ENCODE data around the gene STXBP5. TPM values are rescaled to one million over a fixed set of nuclear protein-coding genes. Genes with fewer than 3 reads are reported as not detected.

Gene STXBP5
- total and polyA plus RNA-seq, 9 donors, result 3.3 to 15.4 (median 10.4) TPM

DNA sequence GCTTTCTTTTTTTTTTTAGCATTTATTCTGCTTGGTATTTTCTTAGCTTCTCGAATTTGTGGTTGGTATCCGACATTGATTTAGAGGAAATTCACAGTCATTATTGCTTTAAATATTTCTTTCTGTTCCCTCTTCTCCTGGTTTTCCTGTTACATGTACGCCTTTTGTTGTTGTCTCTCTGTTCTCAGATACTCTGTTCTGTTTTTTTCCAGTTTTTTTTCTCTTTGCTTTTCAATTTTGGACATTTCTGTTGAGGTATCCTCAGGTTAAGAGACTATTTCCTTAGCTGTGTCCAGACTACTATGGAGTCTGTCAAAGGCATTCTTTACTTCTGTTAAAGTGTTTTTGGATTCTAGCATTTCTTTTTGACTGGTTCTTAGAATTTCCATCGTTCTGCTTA lies 17.5 kb downstream of the STXBP5 start:
- H3K4me1 ChIP-seq (ENCODE audit: insufficient read depth), result peaks cover 3% of the 10 kb centered on the region
- DNase-seq, result no peak
- intact Hi-C loops (cut with DNase I), result no loop called here
- no peaks in the 10 kb centered on the region for H3K27me3 ChIP-seq
- WGBS, 3 donors, result 75 to 83% (median 77%) methylated on average over 4 of the region's 4 CpGs
- TF ChIP-seq EP300 (IDR thresholded peaks at IDR 0.05), result no peak
- TF ChIP-seq, protein P1, sequence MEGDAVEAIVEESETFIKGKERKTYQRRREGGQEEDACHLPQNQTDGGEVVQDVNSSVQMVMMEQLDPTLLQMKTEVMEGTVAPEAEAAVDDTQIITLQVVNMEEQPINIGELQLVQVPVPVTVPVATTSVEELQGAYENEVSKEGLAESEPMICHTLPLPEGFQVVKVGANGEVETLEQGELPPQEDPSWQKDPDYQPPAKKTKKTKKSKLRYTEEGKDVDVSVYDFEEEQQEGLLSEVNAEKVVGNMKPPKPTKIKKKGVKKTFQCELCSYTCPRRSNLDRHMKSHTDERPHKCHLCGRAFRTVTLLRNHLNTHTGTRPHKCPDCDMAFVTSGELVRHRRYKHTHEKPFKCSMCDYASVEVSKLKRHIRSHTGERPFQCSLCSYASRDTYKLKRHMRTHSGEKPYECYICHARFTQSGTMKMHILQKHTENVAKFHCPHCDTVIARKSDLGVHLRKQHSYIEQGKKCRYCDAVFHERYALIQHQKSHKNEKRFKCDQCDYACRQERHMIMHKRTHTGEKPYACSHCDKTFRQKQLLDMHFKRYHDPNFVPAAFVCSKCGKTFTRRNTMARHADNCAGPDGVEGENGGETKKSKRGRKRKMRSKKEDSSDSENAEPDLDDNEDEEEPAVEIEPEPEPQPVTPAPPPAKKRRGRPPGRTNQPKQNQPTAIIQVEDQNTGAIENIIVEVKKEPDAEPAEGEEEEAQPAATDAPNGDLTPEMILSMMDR (IDR thresholded peaks at IDR 0.05), result no peak
- no peak for TF ChIP-seq POLR2A (IDR thresholded peaks at IDR 0.05)
- H3K9me3 ChIP-seq, result no peaks in the 10 kb centered on the region
- no peak overlapping the region for H3K27ac ChIP-seq
- H3K4me3 ChIP-seq, result no peak overlapping the region
- no peaks in the 10 kb centered on the region for H3K36me3 ChIP-seq

DNA sequence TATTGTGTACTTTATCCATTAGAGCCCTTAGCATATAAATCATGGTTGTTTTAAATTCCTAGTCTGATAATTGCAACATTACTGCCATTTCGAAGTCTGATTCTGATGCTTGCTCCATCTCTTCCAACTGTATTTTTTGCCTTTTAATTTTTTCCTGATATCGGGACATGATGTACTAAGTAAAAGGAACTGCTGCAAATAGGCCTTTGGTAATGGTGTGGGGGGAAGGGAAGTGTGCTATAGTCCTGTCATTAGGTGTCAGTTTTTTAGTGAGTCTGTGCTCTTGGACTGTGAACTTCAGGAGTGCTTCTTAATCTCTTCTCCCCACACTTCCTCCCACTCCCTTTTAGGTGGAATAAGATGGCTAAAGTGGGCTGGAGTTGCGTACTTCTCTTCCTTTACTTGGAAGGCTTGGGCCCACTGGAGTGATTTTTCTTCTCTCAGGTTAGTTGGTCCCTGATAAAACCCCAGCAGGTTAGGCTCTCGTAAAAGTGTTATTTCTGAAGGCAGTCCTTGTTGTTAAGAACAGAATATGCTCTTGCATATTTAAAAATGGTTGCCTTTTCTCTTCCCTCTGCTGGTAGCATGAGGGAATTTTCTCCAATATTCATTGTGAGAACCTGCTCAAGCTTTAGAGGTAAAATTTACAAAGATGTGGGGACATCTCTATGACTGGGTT lies 18.1 kb downstream of the STXBP5 start:
- Histone ChIP-seq H3K36me3 (no peaks in the 10 kb centered on the region), H3K27me3 (no peaks in the 10 kb centered on the region), H3K9me3 (no peaks in the 10 kb centered on the region), H3K27ac (no peak overlapping the region), H3K4me1 (ENCODE audit: insufficient read depth) (peaks cover 3% of the 10 kb centered on the region), H3K4me3 (no peak overlapping the region)
- intact Hi-C loops (cut with DNase I), result no loop called here
- WGBS, 3 donors, result 78 to 86% (median 84%) methylated on average over 4 of the region's 4 CpGs
- TF ChIP-seq, protein P1 (IDR thresholded peaks at IDR 0.05), result no peak
- TF ChIP-seq EP300 (IDR thresholded peaks at IDR 0.05) (no peak), POLR2A (IDR thresholded peaks at IDR 0.05) (no peak)
- no peak for DNase-seq

DNA sequence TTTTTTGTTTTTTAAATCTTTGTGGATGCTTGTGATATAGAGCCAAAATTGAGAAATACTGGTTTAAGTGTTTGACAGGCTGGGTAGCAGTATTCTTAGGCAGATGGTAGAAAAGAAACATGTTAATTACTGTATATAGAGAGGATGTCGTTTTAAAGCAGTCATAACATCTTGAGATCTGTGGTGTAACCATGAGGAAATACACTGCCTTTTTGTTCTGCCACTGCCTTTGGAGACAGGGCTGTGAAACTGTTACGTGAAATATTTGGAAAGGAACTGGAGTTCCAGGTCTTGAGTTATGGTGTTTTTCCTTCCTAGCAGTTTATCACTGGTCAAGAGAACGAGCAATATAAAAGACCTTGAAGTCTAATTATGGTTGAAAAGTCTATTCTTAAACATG lies 19.5 kb downstream of the STXBP5 start:
- WGBS, 3 donors, result 52 to 69% (median 53%) methylated on average over 3 of the region's 3 CpGs
- no peaks in the 10 kb centered on the region for H3K27me3 ChIP-seq
- intact Hi-C loops (cut with DNase I), result no loop called here
- no peaks in the 10 kb centered on the region for H3K9me3 ChIP-seq
- no peak for DNase-seq
- no peaks in the 10 kb centered on the region for H3K36me3 ChIP-seq
- no peaks in the 10 kb centered on the region for H3K4me1 ChIP-seq (ENCODE audit: insufficient read depth)
- H3K4me3 ChIP-seq, result no peak overlapping the region
- no peak overlapping the region for H3K27ac ChIP-seq
- TF ChIP-seq, protein P1 (IDR thresholded peaks at IDR 0.05), result no peak
- no peak for TF ChIP-seq EP300 (IDR thresholded peaks at IDR 0.05)
- no peak for TF ChIP-seq POLR2A (IDR thresholded peaks at IDR 0.05)

DNA sequence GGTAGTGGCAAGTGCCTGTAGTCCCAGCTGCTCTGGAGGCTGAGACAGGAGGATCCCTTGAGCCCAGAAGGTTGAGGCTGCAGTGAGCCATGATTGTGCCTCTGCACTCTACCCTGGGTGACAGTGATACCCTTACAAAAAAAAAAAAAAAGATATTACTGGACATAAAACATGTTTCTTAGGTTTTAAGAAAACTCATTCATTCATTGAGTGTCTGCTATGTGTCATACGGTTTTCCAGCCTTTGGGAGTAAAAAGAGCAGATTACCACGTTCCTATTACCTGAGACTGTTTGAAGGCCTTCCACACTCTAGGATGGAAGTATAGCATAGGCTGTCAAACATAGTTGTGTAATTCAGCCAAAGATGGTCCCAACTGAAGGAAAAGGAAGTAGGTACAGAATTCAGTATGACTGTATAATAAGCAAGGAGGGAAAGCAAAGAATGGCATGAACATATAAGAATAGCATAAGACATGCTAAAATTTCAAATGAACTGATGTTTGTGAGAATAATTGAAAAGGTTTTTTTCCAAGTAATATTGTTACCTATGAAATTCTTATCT lies 22.0 kb downstream of the STXBP5 start:
- TF ChIP-seq, protein P1 (IDR thresholded peaks at IDR 0.05), result no peak
- TF ChIP-seq POLR2A (IDR thresholded peaks at IDR 0.05) (no peak), EP300 (IDR thresholded peaks at IDR 0.05) (no peak)
- no peak for DNase-seq
- intact Hi-C loops (cut with DNase I), result no loop called here
- no peaks in the 10 kb centered on the region for H3K27me3 ChIP-seq
- WGBS, 3 donors, result 94 to 99% (median 97%) methylated on average over 2 of the region's 2 CpGs
- H3K4me1 ChIP-seq (ENCODE audit: insufficient read depth), result no peaks in the 10 kb centered on the region
- H3K27ac ChIP-seq, result no peak overlapping the region
- H3K4me3 ChIP-seq, result no peak overlapping the region
- no peaks in the 10 kb centered on the region for H3K9me3 ChIP-seq
- no peaks in the 10 kb centered on the region for H3K36me3 ChIP-seq

All from ovary (tissue), 9 donors.